ENCODE measurements around the gene SMPD4. TPM values are rescaled to one million over a fixed set of nuclear protein-coding genes. Genes with fewer than 3 reads are reported as not detected.
A peak's percentile ranks its signal among the peaks of the same experiment; 100 is the strongest.
"Not testable (repeated sequence)": the region's sequence is repeated elsewhere in the genome, so short reads cannot be mapped to it uniquely, and the experiment has no call there.

SMPD4 gene
- total RNA-seq, 1 experiment from 2014 or later = 98.9 TPM

DNA sequence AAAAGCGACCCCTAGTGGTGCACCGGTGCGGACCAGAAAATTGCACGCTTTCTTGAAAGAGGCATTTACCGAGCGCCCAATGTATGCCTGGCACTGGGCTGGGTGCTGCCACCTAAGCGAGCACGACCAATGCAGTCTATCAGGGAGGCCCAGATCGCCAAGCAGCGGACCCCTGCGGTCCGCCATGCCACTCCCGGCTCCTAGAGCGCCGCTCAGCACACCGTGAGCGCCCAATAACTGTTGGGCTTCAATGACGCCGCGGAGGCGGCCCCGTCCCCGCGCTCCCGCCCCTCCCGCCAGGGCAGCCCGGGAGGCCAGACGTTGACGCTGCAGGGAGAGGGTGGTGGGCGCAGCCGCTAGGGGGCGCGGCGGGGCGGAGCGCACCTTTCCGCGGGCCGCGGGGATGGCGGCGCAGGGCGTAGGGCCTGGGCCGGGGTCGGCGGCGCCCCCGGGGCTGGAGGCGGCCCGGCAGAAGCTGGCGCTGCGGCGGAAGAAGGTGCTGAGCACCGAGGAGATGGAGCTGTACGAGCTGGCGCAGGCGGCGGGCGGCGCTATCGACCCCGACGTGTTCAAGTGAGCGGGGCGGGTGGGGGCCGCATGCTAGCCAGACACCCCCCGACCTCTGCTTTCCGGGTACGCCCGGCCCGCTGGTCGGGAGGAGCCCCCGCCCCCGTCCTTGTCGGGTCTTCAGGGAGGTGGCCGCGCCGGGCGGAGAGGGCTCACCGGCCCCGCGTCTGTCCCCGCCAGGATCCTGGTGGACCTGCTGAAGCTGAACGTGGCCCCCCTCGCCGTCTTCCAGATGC is 679 bp upstream of the SMPD4 start, which contains the start of gene MZT2B:
TSS of gene MZT2B (plus strand) at position 383 of the 803 bp plus-strand sequence. CDS start at position 404, 21 bp downstream.
- H2AFZ ChIP-seq (ENCODE audit: low read depth, low read length, poor library complexity, severe bottlenecking); BruUV-seq (replicated peaks); H4K20me1 ChIP-seq (ENCODE audit: insufficient read depth); H3K27me3 ChIP-seq (ENCODE audit: insufficient read depth, low read length); H3K9me2 ChIP-seq (ENCODE audit: insufficient read depth); RAD21 ChIA-PET (ENCODE audit: low non-redundant PET in 1 of 2, low total read pairs in 2 of 2, uncharacterized antibody in 2 of 2, unreplicated experiment in 2 of 2); H3K36me3 ChIP-seq (ENCODE audit: control insufficient read depth in 1 of 2, insufficient read depth in 2 of 2, low read length in 2 of 2); H3K9me3 ChIP-seq (ENCODE audit: control insufficient read depth in 1 of 2, insufficient read depth in 1 of 2, low read depth in 1 of 2, low read length in 2 of 2): not testable (repeated sequence)
- H3K4me2 ChIP-seq (ENCODE audit: low read length) = peak within 1 kb of the TSS; percentile 78
- H3K27ac ChIP-seq (ENCODE audit: low read depth, low read length) = peak within 1 kb of the TSS; percentile 71
- CTCF ChIA-PET = interaction anchor here (0.6 to 1.0 kb wide), 6 partner anchors 9 to 151 kb away, joined by 3 to 4 read pairs (median 3); no protein-coding TSS in a partner anchor
- peak within 1 kb of the TSS; percentile 98 for H3K9ac ChIP-seq (ENCODE audit: low read length)
- H3K79me2 ChIP-seq (ENCODE audit: insufficient read depth, low read length) = peaks cover 65% of the 10 kb centered on the region
- POLR2A ChIA-PET = interaction anchor here (2.0 kb wide), 1 partner anchor 160 kb away, joined by 6 read pairs; the partner anchor contains the start of gene IMP4
- intact Hi-C loops (cut with micrococcal nuclease) = loop anchor here (1.0 to 5.0 kb wide), 2 partner anchors 60 to 150 kb away; no protein-coding TSS in a partner anchor
- peak; percentile 46; the same call in 1 of the 2 replicates for TF ChIP-seq SIN3A (IDR thresholded peaks at IDR 0.05; ENCODE audit: low read depth)
- TF ChIP-seq MAX (IDR thresholded peaks at IDR 0.05) = peak; percentile 55
- TF ChIP-seq TCF7L2 (IDR thresholded peaks at IDR 0.05; ENCODE audit: borderline replicate concordance, extremely low read depth, insufficient read depth, insufficient read length) = peak; percentile 83
- peak; percentile 53 to 63 (median 61); a peak in 5 of 6 replicates for TF ChIP-seq CTCF (IDR thresholded peaks at IDR 0.05 in 2 of 3, conservative IDR thresholded peaks at IDR 0.05 in 1 of 3; ENCODE audit: borderline replicate concordance in 1 of 3, insufficient read depth in 1 of 3, low read depth in 2 of 3, low read length in 2 of 3)
- TF ChIP-seq POLR2A (IDR thresholded peaks at IDR 0.05; ENCODE audit: borderline replicate concordance, extremely low read depth, insufficient read depth, insufficient read length) = peak; percentile 68
- TF ChIP-seq RAD21 (IDR thresholded peaks at IDR 0.05; ENCODE audit: low read depth) = peak; percentile 44; the same call in 1 of the 2 replicates
- 0 out of 2 replicates have a peak, but pooled peaks have one; percentile 56 for TF ChIP-seq CBX3 (IDR thresholded peaks at IDR 0.05; ENCODE audit: low read depth)
- peak; percentile 47 for TF ChIP-seq ZFX (IDR thresholded peaks at IDR 0.05)
- TF ChIP-seq YY1 (IDR thresholded peaks at IDR 0.05; ENCODE audit: extremely low read depth, insufficient replicate concordance, low read depth, low read length) = peak; percentile 80
- peak; percentile 55 for TF ChIP-seq POLR2AphosphoS5 (IDR thresholded peaks at IDR 0.05; ENCODE audit: low read depth, low read length)
- peak within 1 kb of the TSS; percentile 94 to 97 for H3K4me3 ChIP-seq (replicated peaks in 1 of 2; ENCODE audit: low read depth in 1 of 2, low read length in 2 of 2)
- peaks cover 0 to 15% of the 10 kb centered on the region in 2 experiments; a peak in 1 of 4 replicates for H3K4me1 ChIP-seq (ENCODE audit: control insufficient read depth in 1 of 2, insufficient read depth in 2 of 2, low read length in 2 of 2)
- peak; percentile 60 for DNase-seq (ENCODE audit: low read depth, low spot score)
- ATAC-seq = peak; percentile 83

GRCh38 chr2:130180404-130181324 is 738 bp downstream of the SMPD4 start:
- Histone ChIP-seq H3K9ac (ENCODE audit: low read length) (peak overlapping the region; percentile 98), H3K79me2 (ENCODE audit: insufficient read depth, low read length) (peaks cover 76% of the 10 kb centered on the region), H3K27ac (ENCODE audit: low read depth, low read length) (peak overlapping the region; percentile 71), H3K4me3 (replicated peaks in 1 of 2; ENCODE audit: low read depth in 1 of 2, low read length in 2 of 2) (peak overlapping the region; percentile 94 to 97), H3K4me2 (ENCODE audit: low read length) (peak overlapping the region; percentile 78)
- H3K27me3 ChIP-seq (ENCODE audit: insufficient read depth, low read length); H3K4me1 ChIP-seq (ENCODE audit: control insufficient read depth in 1 of 2, insufficient read depth in 2 of 2, low read length in 2 of 2); H3K9me2 ChIP-seq (ENCODE audit: insufficient read depth); H3K36me3 ChIP-seq (ENCODE audit: control insufficient read depth in 1 of 2, insufficient read depth in 2 of 2, low read length in 2 of 2); RAD21 ChIA-PET (ENCODE audit: low non-redundant PET in 1 of 2, low total read pairs in 2 of 2, uncharacterized antibody in 2 of 2, unreplicated experiment in 2 of 2); H3K9me3 ChIP-seq (ENCODE audit: control insufficient read depth in 1 of 2, insufficient read depth in 1 of 2, low read depth in 1 of 2, low read length in 2 of 2); H4K20me1 ChIP-seq (ENCODE audit: insufficient read depth); DNase-seq (ENCODE audit: low read depth, low spot score); ATAC-seq; H2AFZ ChIP-seq (ENCODE audit: low read depth, low read length, poor library complexity, severe bottlenecking): not testable (repeated sequence)
- CTCF ChIA-PET = interaction anchor here (0.8 to 1.0 kb wide), 4 partner anchors 10 to 152 kb away, joined by 3 read pairs; no protein-coding TSS in a partner anchor
- intact Hi-C loops (cut with micrococcal nuclease) = loop anchor here (1.0 to 5.0 kb wide), 2 partner anchors 62 to 152 kb away; no protein-coding TSS in a partner anchor
- TSS peak; percentile 62 for BruUV-seq (replicated peaks)
- POLR2A ChIA-PET = interaction anchor here (0.6 to 2.0 kb wide), 2 partner anchors 162 to 652 kb away, joined by 3 to 6 read pairs; partner anchors contain the start of gene IMP4
